GM21825 (cell line): ENCODE measurements around the gene TTC24.
A peak's percentile ranks its signal among the peaks of the same experiment; 100 is the strongest.
"Not testable (repeated sequence)": the region's sequence is repeated elsewhere in the genome, so short reads cannot be mapped to it uniquely, and the experiment has no call there.

Experiments used
- ATAC-seq: cut with Tn5 transposase; IDR thresholded peaks from one replicate; pipeline ENCODE4 v1.9.1; 2021; ENCODE audit warnings: mild to moderate bottlenecking, moderate library complexity; ENCODE audit not compliant: unreplicated experiment

Gene TTC24

DNA sequence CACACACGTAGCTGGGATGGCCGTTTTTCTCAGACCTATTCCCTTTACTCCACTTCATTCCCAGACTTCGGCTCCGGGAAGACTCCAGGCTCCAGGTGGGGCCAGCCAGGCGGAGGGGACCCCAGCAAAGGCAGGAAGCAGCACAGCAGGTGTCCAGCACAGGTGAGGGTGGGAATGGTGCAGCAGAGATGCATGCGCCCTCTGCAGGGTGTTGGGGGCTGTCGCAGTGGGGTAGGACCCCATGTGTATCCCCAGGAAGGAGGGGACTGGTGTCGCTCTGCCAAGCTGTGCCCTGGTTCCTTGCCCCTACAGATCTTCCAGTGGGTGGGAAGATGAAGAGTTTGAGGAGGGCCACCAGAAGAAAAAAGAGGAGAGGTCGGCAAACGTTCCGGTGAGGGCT lies 5.3 kb downstream of the TTC24 start:
- no peak for ATAC-seq

DNA sequence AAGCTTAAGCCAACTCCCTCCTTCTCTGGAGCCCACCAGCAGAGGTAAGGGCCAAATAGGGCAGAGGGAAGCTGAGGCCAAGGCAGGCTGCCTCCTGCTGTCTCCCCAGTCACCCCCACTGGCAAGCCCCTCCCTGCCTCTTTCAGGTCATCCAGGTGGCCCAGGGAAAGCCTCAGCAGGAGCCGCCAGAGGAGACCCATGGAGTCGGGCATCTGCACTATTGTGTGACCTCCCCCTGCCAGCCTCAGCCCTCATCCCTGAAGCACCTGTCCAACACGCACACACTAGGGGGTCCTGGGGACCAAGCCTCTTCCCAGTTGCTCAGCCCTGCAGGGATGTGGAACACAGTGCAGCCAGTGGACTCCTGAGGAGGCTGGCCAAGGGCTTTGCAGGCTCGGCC lies 6.8 kb downstream of the TTC24 start:
- ATAC-seq = no peak

DNA sequence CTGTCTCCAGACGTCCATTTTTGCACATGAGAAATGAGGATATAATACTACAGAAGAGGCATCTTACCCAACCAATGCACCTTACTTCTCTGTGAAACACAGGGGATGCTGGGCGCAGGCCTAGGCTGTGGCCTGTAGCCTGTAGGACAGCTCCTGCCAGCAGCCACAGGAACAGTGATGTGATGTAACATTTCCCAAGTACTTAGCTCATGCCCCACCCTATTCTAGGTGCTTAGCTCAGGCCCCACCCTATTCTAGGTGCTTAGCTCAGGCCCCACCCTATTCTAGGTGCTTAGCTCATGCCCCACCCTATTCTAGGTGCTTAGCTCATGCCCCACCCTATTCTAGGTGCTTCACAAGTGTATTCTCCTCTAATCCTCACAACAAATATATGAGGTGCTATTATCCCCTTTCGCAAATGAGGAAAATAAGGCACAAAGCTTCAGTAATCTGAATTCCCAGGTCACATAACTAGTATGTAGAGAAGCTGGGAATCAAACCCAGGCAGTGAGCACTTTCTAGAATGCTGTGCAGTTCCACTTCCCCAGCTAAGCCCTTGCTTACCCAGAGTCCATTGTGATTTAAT lies 7.5 kb downstream of the TTC24 start:
- ATAC-seq = no peak

DNA sequence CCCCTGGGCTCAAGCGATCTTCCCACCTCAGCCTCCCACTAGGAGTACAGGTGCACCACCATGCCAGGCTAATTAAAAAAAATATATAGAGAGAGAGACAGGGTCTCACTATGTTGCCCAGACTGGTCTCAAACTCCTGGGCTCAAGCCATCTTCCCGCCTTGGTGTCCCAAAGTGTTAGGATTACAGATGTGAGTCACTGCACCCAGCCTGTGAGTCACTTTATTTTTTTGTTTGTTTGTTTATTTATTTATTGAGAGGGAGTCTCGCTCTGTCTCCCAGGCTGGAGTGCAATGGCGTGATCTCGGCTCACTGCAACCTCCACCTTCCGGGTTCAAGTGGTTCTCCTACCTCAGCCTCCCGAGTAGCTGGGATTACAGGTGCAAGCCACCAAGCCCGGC lies 8.4 kb downstream of the TTC24 start:
- ATAC-seq = not testable (repeated sequence)

DNA sequence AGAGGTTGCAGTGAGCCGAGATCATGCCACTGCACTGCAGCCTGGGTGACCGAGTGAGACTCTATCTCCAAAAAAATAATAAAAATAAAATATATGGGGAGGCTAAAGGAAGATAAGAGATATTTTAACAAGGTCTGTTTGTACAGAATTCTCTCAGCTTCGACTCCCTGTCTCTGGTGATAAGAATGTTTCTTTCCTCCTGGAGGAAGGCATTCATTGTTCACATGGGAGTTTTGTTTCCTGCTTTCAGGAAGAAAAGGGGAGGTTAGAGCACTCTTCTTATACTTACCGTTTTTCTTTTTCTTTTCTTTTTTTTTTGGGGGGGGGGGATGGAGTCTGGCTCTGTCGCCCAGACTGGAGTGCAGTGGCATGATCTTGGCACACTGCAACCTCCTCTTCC lies 10.0 kb downstream of the TTC24 start:
- no peak for ATAC-seq

DNA sequence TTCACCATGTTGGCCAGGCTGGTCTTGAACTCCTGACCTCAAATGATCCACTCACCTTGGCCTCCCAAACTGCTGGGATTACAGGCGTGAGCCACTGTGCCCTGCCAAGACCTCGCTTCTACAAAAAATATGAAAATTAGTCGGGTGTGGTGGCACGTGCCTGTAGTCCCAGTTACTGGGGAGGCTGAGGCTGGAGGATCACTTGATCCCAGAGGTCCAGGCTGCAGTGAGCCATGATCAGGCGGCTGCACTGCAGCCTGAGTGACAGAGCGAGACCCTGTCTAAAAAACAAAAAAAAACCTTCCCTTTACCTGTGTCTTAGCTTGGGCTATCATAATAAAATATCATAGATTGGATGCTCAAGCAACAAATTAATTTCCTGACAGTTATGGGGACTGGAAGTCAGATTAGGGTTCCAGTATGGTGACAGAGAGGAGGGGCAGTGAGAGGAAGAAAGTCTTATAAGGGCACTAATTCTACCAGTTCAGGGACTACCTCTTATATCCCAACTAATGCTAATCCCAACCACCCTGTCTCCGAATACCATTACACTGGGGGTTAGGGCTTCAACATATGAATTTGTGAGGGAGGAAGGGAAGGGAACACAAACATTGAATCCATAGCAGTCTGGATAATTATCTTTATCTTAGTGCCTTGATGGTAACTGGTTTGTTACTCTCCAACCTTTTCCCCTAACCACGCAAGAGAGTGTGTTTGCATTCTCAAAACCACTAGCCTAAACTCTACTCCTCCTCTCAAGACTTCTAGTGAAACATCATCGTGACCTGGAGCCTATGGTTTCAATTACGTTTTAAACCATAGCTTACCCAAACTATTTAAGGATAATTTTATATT lies 11.0 kb downstream of the TTC24 start:
- no peak for ATAC-seq

DNA sequence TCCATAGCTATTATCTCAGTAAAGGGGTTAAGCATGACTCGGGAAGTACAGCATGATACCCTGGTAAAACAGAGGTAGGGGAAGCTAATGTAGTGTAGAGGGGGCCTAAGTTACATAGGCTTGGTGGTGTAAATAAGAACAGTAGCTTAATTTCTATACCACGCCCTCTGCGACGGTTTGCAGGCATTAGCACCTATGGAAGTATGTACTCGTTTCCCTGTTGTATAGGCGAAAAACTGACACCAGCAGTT lies 11.6 kb downstream of the TTC24 start:
- no peak for ATAC-seq

DNA sequence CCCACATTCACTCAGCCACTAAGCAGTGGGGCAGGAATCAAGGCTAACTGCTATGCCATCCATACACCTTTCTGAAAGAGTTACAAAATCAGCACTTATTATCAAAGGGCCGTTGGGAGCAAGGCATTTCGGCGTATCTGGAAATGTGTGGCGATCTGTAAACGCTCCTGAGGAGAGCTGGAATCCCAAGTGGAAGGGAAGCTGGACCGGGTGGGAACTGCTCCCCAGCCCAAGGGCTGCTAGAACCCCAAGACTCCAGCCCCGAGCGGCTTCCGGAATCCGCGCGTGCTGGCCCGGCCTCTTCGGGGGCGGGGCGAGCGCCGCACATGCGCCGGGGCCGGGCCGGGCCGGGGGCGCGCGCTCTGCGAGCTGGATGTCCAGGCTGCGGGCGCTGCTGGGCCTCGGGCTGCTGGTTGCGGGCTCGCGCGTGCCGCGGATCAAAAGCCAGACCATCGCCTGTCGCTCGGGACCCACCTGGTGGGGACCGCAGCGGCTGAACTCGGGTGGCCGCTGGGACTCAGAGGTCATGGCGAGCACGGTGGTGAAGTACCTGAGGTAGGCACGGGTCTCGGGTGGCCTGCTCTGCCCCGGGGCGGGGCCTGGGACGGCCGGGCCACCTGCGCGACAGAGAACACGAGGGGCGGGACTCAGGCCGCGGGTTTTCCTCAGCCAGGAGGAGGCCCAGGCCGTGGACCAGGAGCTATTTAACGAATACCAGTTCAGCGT lies 12.1 kb downstream of the TTC24 start, which contains the start of gene NAXE:
Gene NAXE (plus strand): TSS at position 345 of the 726 bp plus-strand sequence. CDS start 29 bp downstream, at position 374.
- peak; percentile 76 for ATAC-seq

DNA sequence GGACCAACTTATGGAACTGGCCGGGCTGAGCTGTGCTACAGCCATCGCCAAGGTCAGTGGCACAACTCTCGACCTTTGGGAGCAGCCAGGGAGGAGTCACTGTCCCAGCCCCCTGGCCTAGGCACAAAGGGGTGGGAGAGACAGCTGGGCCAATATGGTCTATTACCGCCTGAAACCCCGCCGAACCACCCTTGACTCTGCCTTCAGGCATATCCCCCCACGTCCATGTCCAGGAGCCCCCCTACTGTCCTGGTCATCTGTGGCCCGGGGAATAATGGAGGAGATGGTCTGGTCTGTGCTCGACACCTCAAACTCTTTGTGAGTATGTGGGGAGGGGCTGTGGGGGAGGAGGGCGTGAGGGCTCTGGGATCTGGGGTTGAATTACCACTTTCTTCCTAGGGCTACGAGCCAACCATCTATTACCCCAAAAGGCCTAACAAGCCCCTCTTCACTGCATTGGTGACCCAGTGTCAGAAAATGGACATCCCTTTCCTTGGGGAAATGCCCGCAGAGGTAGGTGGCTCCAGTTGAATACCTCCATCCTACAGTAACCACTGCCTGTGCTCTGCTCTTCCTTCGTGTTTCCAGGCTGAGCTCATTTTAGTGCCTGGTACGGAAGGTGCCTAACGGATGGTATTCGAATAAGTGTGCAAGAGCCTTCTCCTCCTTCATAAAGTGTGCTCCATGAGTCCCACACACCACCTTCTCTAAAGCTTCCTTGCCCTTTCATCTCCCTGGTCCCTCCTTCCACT lies 12.8 kb downstream of the TTC24 start:
- ATAC-seq = no peak

DNA sequence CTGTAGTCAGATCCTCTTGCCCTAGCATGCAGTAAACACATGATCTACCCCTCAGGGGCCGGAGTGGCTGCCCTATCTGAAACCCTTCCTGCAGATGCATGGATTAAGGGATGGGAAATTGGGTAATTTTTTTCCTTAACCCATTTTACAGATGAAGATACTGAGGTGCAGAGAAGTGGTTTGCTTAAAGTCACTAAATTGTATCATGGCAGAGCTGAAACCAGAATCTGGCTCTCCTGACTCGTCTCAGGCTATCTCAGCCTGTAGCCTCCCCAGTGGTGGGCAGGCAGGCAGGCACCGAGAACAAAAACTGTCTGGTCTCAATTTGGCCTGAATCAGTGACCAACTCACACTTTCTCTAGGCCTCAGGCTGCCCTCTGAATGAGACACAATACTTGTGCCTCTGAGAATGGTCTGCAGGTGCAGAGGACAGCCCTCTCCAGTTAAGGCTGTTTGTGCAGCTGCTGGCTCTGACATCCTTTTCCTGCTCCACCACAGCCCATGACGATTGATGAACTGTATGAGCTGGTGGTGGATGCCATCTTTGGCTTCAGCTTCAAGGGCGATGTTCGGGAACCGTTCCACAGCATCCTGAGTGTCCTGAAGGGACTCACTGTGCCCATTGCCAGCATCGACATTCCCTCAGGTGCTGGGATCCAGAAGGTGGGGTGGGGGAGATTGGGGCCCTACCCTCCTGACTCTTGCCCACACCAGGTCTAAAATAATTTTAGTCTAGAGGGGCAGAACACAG lies 13.6 kb downstream of the TTC24 start:
- no peak for ATAC-seq

DNA sequence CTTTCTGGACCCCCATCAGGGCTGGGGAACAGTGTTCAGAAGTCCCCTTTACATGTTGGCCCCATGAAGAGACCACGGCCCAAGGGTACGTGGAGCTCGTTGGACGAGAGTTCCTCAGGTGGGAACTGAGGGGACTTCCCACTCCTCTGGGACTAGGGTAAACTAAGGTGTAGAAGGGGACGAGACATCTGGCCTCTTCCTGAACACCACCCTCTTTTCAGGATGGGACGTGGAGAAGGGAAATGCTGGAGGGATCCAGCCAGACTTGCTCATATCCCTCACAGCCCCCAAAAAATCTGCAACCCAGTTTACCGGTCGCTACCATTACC lies 14.1 kb downstream of the TTC24 start:
- no peak for ATAC-seq

DNA sequence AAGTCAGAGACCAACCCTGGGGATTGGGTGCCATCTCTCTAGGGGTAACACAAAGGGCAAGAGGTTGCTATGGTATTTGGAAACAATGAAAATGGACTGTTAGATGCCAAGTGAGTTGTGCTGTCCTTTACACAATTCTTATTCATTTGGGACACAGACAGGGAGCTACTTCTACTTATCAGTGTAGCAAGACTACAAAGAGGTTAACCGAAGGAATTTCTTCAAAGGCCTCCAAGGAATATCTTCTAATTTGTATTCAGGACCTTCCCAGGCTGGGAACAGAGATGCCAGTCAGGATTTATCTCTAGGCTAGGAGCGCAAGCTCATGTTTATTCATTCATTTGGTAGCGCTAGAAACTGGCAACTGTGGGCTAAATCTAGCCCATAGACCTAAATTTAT lies 14.7 kb downstream of the TTC24 start:
- no peak for ATAC-seq

DNA sequence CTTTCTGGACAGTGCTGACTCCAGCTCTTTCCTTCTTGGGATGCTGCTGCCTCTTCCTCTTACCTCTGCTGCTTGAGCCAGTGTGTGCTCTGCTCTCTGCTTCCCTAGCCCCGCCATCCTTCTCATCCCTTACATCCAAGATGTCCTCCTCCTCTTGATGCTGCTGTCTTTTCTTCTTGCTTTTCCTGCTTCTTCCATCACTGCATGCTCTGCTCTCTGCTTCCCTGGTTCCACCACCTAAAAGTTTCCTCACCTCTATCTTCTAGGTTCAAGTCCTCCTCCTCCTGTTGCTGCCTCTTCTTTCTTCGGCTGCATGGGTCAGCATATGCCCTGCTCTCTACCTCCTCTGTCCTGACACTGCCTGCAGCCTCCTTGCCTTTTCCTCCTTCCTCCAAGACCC lies 15.5 kb downstream of the TTC24 start:
- no peak for ATAC-seq

DNA sequence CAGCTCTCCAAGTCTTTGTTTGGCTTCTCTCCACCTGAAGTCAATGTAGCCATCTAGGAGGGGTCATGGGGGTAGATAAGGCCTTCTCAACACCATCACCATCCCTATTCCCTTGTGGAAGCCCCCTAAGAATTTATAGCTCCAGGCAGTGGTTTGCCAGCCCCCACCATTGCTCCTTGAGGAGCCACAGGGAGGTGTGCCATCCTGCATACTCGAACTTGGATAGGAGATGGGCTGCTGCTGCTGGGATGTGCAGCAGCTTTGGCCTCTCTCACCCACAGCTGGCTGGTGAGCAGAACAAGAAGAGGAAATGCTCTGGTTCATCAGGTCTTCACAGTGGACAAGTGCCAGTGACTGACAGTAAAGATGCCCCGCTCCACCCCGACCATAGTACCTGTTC lies 16.9 kb downstream of the TTC24 start:
- no peak for ATAC-seq

DNA sequence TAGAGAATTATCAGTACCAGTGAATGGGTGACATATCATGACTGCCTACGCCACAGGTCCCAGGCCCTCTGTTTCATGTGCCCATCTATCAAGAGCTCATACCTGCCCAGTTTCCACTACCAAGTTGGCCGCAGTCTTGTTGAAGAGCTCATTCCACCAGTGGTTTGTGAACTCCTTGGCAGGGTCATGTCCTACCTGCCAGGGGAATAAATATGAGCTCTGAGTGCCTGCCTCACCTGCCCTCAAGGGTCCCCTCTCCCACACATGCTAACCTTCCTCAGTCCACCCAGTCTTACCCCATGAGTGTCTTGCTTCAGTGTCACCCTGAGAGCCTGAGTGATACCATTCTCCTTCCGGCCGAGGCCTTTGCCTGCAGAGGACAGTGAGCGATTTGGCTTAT lies 18.6 kb downstream of the TTC24 start:
- ATAC-seq = no peak

DNA sequence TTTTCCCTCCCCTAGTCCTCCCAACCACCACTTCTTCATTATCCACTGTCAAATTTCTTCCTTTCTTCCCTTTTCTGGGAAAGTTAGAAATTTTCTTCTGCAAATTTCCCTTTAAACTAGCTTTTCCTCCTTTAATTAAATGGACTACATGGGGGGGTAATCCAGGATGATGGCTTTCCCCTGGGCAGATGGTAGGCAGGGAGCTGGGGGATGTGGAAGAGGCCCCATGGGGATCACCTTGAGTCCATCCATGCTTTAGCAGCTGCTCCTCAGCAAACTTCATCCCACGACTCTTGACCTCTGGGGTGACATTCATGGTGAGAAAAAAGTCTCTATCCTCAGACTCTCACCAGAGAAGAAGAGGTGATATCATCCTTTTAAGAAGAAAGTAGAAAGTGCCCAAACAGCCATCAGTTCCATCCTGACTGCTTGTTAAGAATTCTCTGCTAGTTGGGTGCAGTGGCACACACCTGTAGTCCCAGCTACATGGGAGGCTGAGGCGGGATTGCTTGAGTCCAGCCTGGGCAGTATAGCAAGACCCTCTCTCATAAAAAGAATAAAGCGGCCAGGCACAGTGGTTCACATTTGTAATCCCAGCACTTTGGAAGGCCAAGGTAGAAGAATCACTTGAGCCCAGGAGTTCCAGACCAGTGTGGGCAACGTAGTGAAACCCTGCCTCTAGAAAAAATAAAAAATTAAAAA lies 19.4 kb downstream of the TTC24 start:
- ATAC-seq = no peak

DNA sequence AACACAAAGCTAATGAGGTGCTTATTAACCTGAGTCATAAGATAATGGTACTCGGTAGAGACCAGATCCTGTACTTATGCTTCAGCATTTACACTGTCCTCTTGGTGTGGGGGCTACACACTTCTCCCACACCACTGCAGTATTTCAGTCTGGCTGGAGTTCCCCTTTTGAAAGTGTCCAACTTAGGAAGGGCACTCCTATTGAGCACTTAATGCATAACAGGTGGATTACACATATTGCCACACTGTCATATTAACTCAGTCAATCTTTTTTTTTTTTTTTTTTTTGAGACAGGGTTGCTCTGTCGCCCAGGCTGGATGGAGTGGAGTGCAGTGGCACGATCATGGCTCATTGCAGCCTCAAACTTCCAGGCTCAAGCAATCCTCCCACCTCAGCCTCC lies 20.3 kb downstream of the TTC24 start:
- ATAC-seq = no peak

DNA sequence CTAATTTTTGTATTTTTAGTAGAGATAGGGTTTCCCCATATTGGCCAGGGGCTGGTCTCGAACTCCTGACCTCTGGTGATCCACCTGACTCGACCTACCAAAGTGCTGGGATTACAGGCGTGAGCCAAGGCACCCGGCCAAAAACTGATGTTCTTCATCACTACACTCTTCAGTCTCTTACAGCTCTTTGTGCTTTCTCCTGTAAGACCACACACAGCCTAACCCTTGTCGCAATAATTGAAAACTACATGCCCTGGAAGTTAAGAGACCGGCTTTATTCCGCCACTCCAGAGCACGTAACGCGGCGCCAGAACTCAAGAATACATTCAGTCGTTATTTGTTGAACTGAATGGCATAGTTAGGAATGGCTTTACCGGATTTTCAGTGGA lies 21.2 kb downstream of the TTC24 start:
- ATAC-seq = no peak

DNA sequence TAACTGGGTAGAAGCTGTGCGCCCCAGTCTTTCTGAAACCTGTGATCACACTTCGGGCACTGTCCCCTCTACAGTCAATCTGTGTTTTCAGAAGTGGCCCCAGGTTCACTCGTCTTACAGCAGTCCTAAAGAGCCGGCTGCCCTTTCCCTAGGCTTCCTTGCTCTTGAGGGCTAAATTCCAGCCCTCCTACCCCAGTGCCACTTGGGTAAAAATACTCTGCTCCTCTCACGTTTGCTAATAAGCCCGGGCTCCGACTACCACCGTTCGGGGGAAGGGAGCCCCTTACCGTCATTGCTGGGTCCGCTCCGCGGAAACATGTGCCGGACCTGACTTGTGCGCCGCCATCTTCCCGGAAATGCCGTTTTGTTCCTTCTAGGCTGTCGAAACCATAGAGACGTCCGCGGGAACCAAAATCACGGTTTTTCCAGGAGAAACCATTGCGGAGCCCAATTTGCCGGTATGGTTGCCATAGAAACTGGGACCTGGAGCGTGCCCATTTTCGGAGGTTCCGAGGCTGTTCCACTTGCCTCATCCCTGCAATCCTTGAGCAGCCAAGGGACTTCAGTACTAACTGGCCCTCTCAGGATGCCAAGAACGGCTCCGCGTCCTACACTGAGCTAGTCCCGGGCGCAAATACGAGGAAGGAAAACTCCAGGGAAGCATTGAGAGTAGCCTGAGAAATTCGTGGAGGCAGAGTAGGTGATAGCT lies 21.8 kb downstream of the TTC24 start, which contains the start of gene GPATCH4:
Gene GPATCH4 (minus strand): TSS at position 358 of the 709 bp plus-strand sequence.
- peak; percentile 61 for ATAC-seq

DNA sequence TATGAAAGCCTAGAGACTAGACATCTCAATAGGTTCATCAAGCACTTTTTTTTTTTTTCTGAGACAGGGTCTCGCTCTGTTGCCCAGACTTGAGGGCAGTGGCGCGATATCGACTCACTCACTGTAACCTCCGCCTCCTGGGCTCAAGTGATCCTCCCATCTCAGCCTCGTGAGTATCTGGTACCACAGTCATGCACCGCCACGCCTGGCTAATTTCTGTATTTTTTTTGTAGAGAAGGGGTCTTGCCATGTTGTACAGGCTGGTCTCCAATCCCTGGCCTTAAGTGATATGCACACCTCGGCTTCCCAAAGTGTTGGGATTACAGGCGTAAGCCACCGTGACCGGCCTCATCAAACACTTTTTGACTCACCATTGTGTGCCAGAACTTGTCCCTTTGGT lies 22.4 kb downstream of the TTC24 start:
- ATAC-seq = no peak
